GM21717 (cell line): Measurements from ENCODE around the gene LRRC26.
A peak's percentile ranks its signal among the peaks of the same experiment; 100 is the strongest.

Experiments
- ATAC-seq: cut with Tn5 transposase; IDR thresholded peaks from one replicate; pipeline ENCODE4 v1.9.1; 2021; ENCODE audit warnings: mild to moderate bottlenecking, moderate library complexity; ENCODE audit not compliant: unreplicated experiment

Gene LRRC26, protein sequence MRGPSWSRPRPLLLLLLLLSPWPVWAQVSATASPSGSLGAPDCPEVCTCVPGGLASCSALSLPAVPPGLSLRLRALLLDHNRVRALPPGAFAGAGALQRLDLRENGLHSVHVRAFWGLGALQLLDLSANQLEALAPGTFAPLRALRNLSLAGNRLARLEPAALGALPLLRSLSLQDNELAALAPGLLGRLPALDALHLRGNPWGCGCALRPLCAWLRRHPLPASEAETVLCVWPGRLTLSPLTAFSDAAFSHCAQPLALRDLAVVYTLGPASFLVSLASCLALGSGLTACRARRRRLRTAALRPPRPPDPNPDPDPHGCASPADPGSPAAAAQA

DNA sequence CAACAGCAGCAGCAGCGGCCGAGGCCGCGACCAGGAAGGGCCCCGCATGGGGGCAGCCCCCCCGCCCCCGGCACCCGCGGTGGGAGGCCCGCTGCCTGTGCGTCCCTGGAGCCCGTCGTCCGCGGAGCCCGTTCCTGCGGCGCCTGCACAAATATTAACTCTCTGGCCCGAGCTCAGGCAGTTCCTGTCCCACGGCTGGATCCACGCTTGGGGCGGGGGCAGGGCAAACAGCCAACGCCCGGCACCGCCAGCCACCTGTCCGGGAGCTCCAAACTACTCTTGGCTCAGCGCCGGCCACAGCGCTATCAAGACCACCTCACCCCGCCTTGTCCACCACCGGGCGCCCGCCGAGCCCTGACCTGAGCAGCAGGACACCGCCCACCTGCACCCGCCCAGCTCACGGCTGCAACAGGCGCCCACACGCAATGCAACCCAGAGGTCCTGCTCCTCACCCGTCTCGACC is at the start of gene LRRC26:
TSS of gene LRRC26 (minus strand) at position 156 of the 463 bp plus-strand sequence. CDS start at position 48, 108 bp downstream.
- no peak for ATAC-seq

DNA sequence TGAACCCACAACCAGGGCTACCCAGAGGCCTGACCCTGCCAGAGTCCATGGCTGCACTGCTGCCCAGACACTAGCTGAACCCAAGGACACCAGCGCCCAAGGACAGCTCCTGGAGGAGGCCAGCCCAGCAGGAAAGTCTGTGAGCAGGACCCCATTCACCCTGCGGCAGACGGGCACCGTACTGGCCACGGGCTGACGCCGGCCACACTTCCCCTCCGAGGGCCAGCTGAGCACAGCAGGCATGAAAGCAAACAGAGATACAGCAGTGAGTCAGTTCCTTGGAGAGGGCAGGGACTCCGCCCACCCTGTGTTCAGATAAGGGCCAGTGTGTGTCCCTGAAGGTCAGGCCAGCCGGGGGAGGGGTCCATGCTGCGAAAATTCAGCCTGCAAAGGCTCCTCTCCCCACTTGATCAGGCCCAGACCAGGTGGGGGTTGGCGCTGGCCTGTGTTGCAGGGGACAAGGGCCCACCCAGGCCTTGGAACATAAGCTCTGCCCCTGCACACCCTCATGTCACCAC is 49.0 kb upstream of the LRRC26 start:
- ATAC-seq = no peak

DNA sequence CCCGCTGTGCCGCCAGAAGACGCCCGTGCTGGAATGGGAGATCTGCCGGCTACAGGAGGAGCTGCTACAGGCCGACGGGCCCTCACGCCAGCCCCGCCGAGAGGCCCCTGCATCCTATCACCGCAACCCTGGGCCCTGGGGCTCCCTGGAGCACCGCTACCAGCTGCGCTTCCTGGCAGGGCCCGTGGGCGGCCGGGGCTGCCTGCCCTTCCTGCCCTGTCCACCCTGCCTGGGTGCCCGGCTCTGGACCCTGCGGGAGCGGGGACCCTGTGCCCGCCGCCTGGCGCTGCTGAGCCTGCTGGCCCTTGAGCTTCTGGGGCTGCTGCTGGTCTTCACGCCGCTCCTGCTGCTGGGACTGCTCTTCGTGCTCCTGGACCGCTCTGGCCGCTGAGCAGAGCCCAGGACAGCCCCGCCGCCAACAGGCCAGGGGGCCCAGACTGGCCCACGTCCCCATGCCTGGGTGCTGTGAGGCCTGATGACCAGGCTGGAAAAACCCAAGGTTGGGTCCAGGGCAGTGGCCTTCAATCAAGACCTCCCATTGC is 48.4 kb upstream of the LRRC26 start:
- ATAC-seq = no peak

DNA sequence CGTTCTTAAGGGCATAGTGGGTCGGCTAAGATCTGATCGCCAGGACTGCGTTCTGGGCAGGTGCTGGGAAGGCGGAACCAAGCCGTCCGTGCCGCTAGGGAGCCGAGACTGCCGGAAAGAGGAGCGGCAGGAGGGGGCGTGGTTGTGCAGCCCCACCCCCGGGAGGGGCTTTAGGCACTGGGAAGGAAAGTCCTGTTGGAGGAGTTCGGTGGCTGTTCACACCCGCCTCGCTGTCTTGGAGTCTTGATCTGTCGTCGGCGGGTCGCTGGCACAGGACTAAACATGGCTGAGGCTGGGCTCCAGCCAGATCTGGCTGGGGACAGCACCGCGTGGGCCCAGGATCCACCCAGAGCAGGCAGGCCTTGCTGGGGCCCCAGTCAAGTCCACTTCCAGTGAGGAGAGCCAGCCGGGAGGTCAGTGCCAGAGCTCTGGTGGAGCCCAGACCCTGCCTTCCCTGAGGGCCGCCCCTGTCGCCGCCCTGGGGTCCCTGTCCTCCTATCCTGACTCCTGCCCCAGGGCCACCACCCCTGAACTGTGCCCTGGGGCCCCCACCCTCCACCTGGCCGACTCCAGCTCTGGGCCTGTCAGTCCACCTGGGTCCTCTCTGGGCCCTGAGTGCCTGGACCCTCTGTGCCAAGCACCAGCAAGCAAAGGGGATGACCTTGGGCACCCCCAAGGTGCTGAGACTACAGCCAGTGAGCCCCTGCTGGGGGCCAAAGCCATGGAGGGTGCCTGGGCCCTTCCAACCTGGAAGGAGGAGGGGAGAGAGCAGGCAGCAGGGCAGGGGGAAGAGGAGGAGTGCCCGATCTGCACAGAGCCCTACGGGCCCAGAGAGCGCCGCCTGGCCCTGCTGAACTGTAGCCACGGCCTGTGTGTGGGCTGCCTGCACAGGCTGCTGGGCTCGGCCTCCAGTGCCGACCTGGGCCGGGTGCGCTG is 47.7 kb upstream of the LRRC26 start:
- no peak for ATAC-seq

DNA sequence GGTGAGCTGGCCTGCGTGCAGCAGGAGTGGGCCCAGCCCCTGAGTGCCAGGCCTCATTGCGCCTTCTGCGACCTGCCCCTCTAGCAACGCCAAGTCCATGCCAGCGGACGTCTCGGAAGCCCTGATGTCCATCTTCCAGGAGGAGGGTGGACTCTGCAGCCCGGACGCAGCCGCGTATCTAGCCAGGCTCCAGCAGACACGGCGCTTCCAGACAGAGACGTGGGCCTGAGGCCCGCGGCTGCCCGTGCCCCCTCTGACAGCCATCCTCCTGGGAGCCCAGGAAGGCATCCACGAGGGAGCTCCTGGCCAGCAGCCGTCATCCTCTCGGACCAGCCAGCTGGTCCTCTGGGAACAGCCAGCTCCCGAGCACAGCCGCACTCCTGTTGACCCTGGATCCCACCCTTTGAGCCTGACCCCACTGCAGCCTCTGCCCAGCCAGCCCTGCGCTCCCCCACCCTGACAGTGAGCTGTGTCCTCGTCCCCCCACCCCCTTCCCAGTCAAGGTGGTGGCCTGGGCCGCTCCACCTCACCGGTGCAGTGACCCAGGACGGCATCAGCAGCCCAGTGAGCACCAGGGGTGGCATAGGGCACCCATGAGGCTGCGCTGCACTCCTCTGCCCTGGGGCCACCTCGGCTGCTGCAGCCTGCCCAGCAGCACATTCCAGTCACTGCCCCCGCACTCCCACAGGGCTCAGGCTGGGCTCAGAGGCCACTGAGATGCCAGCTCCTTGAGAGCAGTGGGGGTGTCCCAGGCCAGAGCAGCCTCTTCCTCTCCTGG is 46.5 kb upstream of the LRRC26 start:
- ATAC-seq = no peak

DNA sequence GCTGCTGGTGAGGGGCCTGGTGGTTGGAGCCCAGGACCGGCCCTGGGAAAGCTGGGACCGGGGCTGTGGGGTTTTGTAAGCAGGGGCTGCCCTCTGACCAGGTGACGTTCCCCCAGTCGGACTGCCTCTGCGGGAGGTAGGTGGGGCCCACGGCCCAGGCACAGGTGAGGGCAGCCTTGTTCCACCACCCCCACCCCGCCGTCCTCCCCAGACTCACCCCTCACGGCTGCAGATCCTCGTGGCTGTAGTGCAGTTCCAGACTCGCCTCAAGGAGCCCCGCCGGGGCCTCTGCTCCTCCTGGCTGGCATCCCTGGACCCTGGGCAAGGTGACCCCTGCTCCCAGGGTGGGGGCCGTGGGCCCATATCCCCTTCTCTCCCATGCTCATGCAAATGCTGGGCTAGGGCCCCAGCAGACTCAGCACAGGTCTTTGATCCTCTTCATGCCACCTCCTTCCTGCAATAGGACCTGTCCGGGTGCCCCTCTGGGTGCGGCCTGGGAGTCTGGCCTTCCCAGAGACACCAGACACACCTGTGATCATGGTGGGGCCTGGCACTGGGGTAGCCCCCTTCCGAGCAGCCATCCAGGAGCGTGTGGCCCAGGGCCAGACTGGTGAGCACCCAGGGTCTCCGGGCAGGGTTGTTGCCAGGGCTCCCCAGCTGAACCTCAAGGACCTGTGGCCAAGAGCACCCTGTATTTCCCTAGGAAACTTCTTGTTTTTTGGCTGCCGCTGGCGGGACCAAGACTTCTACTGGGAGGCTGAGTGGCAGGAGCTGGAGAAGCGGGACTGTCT is 45.5 kb upstream of the LRRC26 start:
- no peak for ATAC-seq

DNA sequence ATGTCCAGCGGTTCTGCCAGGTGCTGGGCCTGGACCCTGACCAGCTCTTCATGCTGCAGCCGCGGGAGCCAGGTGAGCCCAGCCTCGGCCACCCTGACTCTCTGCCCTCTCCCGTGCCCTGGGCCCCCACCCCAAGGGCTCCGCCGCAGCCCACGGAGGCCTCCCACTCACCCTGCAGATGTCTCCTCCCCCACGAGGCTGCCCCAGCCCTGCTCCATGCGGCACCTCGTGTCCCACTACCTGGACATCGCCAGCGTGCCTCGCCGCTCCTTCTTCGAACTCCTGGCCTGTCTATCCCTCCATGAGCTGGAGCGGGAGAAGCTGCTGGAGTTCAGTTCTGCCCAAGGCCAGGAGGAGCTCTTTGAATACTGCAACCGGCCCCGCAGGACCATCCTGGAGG is 44.8 kb upstream of the LRRC26 start:
- ATAC-seq = no peak

DNA sequence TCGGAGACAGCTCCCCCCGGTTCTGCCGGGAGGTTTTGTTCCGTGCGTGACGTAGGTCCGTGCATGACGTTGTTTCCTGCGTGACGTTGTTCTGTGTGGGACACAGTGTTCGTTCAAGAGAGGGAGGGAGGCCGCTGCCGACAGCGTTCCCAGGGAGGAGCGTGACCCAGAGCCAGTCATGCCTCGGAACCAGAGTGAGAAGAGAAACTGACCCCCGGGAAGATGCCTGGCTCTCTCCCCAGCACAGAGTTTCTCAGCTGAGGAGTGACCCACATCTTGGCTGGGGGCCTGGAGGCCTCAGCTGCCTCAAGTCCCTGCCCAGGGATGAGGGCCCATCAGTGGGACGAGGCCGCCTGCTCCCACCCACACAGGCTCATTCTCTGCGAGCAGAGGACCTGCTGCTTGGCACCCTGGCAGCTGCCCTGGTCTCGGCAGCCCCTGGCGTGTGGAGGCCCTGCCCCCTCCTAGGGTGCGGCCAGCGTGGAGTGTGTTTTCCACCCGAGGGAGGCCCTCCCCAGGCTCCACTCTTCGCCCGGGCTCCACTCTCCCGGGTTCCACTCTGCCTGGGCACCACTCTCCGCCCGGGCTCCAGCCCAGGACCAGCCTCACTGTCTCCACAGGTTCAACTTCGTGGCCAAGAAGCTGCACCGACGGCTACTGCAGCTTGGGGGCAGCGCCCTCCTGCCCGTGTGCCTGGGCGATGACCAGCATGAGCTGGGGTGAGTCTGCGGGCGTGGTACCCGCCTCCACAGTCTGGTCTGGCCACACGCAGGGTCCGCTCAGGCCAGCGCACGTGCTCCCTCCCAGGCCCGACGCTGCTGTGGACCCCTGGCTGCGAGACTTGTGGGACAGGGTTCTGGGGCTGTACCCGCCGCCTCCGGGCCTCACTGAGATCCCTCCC is 43.6 kb upstream of the LRRC26 start:
- ATAC-seq = no peak

DNA sequence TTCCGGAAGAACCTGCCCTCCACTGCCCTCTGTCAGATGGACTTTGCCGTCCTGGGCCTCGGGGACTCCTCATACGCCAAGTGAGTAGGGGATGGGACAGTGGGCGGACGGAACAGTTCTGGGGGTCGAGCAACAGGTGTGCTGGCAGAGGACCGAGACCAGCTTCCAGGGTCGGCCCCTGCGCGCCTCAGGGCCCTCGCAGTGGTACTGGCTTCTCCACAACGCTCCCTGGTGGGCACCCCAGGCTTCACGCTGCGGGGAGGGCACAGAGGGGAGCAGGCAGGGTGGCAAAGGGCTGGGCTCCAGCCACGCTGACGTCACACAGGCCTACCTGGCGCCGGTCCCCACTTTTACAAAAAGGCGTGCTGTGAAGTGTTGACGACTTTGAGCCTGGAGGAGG is 42.7 kb upstream of the LRRC26 start:
- ATAC-seq = no peak

DNA sequence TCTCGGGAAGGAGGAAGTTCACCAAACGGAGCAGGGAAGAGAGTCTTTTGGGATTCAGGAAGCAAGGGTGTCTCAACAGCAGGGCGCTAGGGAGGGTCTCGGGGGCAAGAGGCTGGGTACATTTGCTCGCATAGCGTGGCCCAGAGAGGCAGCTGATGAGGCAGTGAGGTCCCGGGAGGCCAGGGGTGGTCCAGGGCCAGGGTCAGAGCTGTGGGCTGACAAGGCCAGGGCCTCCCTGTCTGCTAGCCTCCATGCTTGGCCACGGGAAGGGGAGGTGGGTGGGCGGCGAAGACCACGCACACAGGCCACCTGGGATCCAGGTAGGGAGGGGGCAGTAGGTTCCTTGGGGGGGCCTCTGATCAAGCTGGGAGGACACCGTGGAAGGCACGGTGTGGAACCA is 41.7 kb upstream of the LRRC26 start:
- ATAC-seq = no peak

DNA sequence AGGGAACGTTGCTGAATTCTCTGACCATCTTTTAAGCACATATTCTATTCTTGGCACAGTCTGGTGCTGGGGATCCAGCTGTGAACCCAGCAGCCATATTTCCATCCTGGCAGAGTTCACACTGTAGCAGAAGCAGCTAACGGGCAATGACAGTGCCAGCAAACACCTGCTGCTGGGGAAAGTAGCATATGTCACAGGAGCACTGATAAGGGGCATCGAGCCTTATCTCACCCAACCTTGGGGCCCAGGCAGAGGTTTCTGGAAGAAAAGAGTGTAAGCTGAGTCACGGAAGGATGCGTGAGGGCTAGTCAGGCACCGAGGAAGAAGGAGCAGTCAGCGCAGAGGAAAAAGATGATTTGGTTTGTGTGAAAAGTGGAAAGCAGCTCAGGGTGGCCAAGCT is 36.8 kb upstream of the LRRC26 start:
- no peak for ATAC-seq

DNA sequence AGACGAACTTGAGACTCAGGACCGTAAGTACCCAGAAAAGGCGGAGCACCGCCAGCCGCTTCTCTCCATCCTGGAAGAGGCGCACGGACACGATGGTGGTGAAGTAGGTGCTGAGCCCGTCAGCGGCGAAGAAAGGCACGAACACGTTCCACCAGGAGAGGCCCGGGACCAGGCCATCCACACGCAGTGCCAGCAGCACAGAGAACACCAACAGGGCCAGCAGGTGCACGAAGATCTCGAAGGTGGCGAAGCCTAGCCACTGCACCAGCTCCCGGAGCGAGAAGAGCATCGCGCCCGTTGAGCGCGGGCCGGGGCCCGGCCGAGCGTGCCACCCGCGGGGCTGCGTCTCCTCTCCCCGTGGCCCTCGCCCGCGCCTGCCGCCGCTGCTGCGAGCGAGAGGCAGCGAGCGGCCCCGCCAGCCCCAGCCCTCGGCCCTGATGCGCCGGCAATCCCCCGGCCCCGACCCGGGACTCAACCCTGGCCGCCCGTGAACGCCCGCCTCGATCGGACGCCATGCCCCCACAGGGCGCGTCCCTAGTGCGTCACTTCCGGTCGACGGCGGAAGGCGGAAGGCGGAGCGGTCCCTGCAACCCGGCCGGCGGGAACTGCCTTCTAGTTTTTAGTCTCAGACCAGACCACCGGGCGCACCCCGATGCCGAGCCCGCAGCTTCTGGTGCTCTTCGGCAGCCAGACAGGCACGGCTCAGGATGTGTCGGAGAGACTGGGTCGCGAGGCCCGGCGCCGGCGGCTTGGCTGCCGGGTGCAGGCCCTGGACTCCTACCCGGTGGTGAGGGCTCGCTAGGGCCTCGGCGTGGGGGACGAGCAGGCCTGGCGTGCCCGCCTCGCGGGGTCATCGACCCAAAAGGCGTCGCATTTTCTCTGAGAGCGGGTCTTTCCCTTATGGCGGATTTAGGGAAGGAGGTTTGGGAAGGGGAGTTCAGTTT is 35.5 kb upstream of the LRRC26 start, which contains the start of the genes NDOR1 and TMEM203:
TSS of gene NDOR1 (plus strand) at position 575 of the 944 bp plus-strand sequence. CDS start at position 653, 78 bp downstream.
TSS of gene TMEM203 (minus strand) at position 523 of the 944 bp plus-strand sequence. CDS start at position 289, 234 bp downstream.
- no peak for ATAC-seq

DNA sequence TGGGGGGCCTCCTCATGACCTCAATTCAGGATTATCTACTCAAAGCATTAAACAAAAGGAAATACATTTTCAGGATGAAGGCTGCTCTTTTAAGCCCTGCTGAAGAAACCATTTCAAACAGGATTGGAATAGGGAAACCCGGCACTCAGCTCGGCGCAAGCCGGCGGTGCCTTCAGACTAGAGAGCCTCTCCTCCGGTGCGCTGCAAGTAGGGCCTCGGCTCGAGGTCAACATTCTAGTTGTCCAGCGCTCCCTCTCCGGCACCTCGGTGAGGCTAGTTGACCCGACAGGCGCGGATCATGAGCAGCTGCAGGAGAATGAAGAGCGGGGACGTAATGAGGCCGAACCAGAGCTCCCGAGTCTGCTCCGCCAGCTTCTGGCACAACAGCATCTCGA is 34.9 kb upstream of the LRRC26 start:
- no peak for ATAC-seq

DNA sequence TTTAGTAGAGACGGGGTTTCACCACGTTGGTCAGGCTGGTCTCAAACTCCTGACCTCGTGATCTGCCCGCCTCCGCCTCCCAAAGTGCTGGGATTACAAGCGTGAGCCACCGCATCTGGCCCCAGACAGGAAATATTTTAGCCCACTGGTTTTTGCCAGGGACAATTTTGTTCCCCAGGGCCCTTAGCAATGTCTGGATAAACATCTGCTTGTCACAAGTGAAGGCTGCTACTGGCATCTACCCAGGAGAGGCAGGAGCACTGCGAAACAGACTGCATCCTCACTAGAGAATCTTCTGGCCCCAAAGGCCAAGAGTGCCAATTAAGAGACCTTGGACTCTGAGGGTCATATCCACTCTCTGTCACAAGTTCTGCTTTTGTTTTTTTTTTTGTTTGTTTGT is 33.1 kb upstream of the LRRC26 start:
- no peak for ATAC-seq

DNA sequence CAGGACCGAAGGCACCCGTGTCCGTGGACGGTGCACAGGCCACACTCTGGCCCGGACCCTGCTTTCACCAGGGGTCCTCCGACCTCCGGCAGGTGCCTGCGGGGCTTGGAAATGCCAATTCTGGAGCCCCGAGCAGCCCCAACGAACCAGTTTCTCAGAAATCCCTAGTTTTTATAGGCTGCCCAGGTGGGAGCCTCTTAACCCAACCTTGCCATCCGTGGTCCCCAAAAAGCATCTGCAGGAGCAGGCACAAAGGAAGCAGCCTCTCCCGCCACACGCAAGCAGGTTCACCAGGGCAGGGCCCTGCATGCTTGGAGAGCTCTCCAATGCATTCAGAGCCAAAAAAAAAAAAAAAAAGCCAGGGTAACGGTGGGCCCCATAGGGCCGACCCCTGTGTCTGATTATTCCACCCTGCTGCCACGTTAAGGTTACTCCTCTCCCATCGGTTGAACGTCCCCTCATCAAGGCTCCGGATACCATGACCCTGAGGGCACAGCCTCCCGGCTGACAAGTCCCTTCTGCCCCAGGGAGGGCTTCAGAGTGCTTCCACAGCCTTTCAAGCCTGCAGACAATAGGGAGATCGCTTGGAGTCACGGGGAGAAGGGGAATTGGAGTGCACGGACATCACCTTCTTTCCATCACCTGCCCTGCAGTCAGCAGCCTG is 31.5 kb upstream of the LRRC26 start:
- no peak for ATAC-seq

DNA sequence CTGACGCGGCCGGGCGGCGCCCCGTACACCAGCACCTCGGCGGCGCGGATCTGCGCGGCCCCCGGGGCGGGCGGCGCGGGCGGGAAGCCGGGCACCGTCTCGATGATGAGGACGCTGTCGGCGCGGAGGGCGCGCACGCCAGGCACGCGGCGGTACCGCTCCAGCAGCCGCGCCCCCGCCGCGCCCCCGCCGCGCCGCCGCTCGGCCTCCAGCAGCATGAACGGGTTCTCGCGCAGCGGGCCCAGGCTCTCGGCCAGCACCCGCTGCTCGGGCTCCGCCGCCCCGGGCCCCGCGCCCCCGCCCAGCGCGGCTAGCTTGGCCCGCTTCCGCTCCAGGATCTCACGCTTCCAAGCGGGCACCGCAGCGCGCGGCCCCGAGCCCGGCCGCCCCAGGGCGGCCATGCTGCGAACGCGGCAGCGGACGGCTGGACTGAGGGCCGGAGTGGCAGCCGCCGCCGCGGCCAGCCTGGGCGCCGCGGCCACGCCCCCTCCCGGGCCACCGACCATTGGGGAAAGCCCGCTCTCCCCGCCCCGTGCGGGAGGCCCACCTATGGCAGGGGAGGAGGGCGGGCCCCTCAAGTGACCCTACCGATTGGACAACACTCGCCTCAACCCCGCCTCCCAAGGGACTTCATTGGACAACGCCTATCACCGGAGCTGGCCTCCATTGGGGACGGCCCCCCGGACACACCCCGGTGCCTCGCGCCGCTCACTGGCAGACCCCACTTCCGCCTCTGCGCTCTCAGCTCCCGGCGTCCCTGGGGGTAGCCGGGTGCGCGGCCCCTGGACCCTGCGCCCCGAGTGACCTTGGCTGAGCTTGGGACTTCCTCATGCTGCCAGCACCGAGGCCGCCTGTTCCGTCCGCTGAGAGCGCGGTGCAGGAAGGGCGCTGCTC is 30.7 kb upstream of the LRRC26 start, which contains the start of gene TPRN:
TSS of gene TPRN (minus strand) at position 431 of the 894 bp plus-strand sequence. CDS start at position 401, 30 bp downstream.
- peak; percentile 81 for ATAC-seq
